AG04450 (cell line): ENCODE data around the gene BPIFB4. TPM values are rescaled to one million over a fixed set of nuclear protein-coding genes. Genes with fewer than 3 reads are reported as not detected.

Experiments
- CTCF ChIA-PET: fragments of 300-600, 350-600 bp; formaldehyde crosslinking; extraction: SDS; loops from one replicate; lab custom pipeline; 2022; ENCODE audit warnings: antibody characterized with exemption, inconsistent platforms; lab: Charles Lee
- POLR2A ChIA-PET: fragments of 350-600 bp; formaldehyde crosslinking; extraction: SDS; loops from one replicate; lab custom pipeline; 2021; ENCODE audit warnings: antibody characterized with exemption, inconsistent platforms; lab: Yijun Ruan, JAX
- DNase-seq: peaks from one replicate; pipeline ENCODE4 v3.0.0-alpha.2; 2011; ENCODE audit warnings: low read depth, low spot score
- H3K27ac ChIP-seq: one replicate; pipeline ENCODE4 v1.5.1; 2012; ENCODE audit warnings: low read depth, low read length, control low read depth
- H3K27me3 ChIP-seq: one replicate; pipeline ENCODE4 v1.6.0; 2012; ENCODE audit warnings: low read length; ENCODE audit not compliant: control insufficient read depth, insufficient read depth
- H3K4me3 ChIP-seq: 2 replicates; pipeline ENCODE4 v1.5.1; 2011; ENCODE audit warnings: mild to moderate bottlenecking, low read depth, low read length, control low read depth
- H3K9me3 ChIP-seq: 2 replicates; pipeline ENCODE4 v1.5.1; 2012; ENCODE audit warnings: low read length; ENCODE audit not compliant: control insufficient read depth, insufficient read depth
- CTCF ChIP-seq: IDR thresholded peaks from 2 replicates; pipeline ENCODE4 v1.5.1; 2011; ENCODE audit warnings: low read depth, low read length, control low read depth, inconsistent platforms
- polyA plus RNA-seq: library from polyadenylated mRNA; depleted of rRNA; stranded (reverse); fragments of >200 nt; gene quantifications from 2 replicates; pipeline ENCODE4 v1.2.3, GENCODE V29; 2011

BPIFB4 gene
- polyA plus RNA-seq, 1 experiment, result not detected

DNA sequence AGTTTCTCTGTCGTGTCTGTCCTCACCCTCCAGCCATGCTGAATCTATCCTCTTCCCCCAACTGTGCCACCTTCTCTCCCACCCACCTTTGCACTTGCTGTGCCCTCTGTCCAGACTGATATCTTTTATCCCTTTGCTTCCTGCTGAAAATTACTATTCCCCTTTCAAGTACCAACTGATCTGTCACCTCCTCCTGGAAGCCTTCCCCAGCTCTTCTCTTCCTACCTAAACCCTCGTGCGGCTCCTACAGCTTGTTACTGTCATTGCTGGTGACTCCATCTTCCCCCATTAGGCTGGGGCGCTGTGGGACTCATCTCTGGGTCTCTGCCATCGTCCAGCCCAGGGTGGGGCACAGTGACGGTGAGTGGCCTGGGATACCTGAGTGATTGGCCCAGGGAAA is 46.9 kb upstream of the BPIFB4 start:
- no peak for TF ChIP-seq CTCF
- H3K27me3 ChIP-seq, result no peaks in the 10 kb centered on the region
- H3K4me3 ChIP-seq, result no peak overlapping the region
- no peaks in the 10 kb centered on the region; the same call in 1 of the 2 replicates for H3K9me3 ChIP-seq
- no peak overlapping the region for H3K27ac ChIP-seq
- POLR2A ChIA-PET, result no interaction called here
- DNase-seq, result no peak
- CTCF ChIA-PET, result no interaction called here

GRCh38 chr20:33033381-33033780 is 46.1 kb upstream of the BPIFB4 start:
- H3K27me3 ChIP-seq, result no peaks in the 10 kb centered on the region
- DNase-seq, result no peak
- H3K4me3 ChIP-seq, result no peak overlapping the region
- POLR2A ChIA-PET, result no interaction called here
- CTCF ChIA-PET, result no interaction called here
- H3K27ac ChIP-seq, result no peak overlapping the region
- no peaks in the 10 kb centered on the region for H3K9me3 ChIP-seq
- no peak for TF ChIP-seq CTCF

DNA sequence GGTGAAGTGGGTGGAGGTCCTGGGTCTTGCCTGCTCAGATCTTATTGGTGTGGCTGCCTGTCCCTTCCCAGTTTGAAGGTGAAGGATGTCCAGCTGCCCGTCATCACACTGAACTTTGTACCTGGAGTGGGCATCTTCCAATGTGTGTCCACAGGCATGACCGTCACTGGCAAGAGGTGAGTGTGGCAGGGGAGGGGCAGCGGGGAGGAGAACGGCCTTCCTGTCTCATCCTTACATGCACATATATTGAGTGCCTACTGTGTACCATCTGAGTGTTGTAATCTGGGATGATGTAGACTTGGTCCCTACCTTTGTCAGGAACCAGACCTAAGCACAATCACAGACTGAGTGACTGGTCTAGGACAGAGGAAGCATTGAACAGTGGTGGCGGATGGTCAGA is 45.3 kb upstream of the BPIFB4 start:
- ChIA-PET POLR2A (no interaction called here), CTCF (no interaction called here)
- Histone ChIP-seq H3K4me3 (no peak overlapping the region), H3K9me3 (no peaks in the 10 kb centered on the region), H3K27me3 (no peaks in the 10 kb centered on the region), H3K27ac (no peak overlapping the region)
- no peak for DNase-seq
- no peak for TF ChIP-seq CTCF

DNA sequence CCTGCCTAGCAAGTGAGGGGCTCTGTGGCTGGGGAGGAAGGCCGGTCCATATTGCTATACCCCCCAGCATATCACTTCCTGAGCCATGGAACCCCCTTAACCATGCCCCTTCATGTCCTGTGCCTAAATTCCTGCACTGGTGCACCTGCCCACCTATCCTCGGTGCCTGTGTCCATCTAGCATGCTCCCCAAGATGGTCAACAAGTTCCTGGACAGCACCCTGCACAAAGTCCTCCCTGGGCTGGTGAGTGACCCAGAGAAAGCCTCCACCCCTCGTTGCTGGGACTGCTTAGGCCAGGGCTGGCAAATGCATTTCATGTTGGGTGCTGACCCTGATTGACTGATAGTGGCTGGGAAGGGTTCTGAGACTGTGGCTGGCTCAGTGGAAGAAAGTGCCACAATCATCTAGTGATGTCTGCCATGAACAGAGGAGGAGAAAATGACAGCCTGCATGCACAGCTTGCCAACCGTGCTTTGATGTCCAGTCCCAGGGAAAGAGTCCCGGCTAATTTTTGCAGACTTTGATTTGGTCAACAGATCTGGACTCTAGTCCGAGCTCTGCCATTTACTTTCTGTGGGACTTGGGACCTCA is 44.4 kb upstream of the BPIFB4 start:
- no peak overlapping the region for H3K4me3 ChIP-seq
- DNase-seq, result no peak
- no peak overlapping the region for H3K27ac ChIP-seq
- no peak for TF ChIP-seq CTCF
- ChIA-PET POLR2A (no interaction called here), CTCF (no interaction called here)
- no peaks in the 10 kb centered on the region for H3K9me3 ChIP-seq
- H3K27me3 ChIP-seq, result no peaks in the 10 kb centered on the region

DNA sequence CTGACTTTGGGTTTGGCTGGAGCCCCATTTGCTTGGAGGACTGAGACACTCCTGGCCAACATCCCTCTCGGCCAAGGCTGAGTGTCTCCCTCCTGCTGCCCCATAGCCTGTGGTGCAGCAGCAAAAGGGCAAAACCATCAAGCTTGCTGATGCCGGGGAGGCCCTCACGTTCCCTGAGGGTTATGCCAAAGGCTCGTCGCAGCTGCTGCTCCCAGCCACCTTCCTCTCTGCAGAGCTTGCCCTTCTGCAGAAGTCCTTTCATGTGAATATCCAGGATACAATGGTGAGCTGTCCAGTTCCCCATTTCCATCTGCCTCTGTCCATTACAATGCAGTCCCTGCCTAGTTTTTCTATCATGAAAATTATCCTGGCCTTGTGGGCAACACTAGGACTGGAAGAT is 42.0 kb upstream of the BPIFB4 start:
- POLR2A ChIA-PET, result no interaction called here
- H3K27ac ChIP-seq, result no peak overlapping the region
- H3K27me3 ChIP-seq, result no peaks in the 10 kb centered on the region
- CTCF ChIA-PET, result no interaction called here
- DNase-seq, result no peak
- no peak overlapping the region for H3K4me3 ChIP-seq
- no peak for TF ChIP-seq CTCF
- no peaks in the 10 kb centered on the region for H3K9me3 ChIP-seq
